Osteocyte (in vitro differentiated cells): ENCODE measurements around the gene ABLIM2. TPM values are rescaled to one million over a fixed set of nuclear protein-coding genes. Genes with fewer than 3 reads are reported as not detected.
"Not testable (repeated sequence)": the region's sequence is repeated elsewhere in the genome, so short reads cannot be mapped to it uniquely, and the experiment has no call there.

Experiments
- DNase-seq: peaks from one replicate; pipeline ENCODE4 v3.0.0; 2021; ENCODE audit warnings: mixed read lengths; ENCODE audit not compliant: unreplicated experiment; ENCODE audit errors: extremely low spot score
- H3K27ac Mint-ChIP-seq: one replicate; pipeline ENCODE4 v1.8.0; 2021; ENCODE audit warnings: mild to moderate bottlenecking, mixed read lengths; ENCODE audit not compliant: unreplicated experiment
- H3K27me3 Mint-ChIP-seq: one replicate; pipeline ENCODE4 v1.8.0; 2021; ENCODE audit warnings: mixed read lengths; ENCODE audit not compliant: unreplicated experiment
- H3K36me3 Mint-ChIP-seq: one replicate; pipeline ENCODE4 v1.8.0; 2021; ENCODE audit warnings: mixed read lengths; ENCODE audit not compliant: unreplicated experiment
- H3K4me1 Mint-ChIP-seq: one replicate; pipeline ENCODE4 v1.8.0; 2021; ENCODE audit warnings: mixed read lengths; ENCODE audit not compliant: unreplicated experiment
- H3K4me3 Mint-ChIP-seq: one replicate; pipeline ENCODE4 v1.8.0; 2021; ENCODE audit warnings: mild to moderate bottlenecking, moderate library complexity, mixed read lengths; ENCODE audit not compliant: unreplicated experiment
- H3K9me3 Mint-ChIP-seq: one replicate; pipeline ENCODE4 v1.8.0; 2021; ENCODE audit warnings: mixed read lengths; ENCODE audit not compliant: unreplicated experiment
- total RNA-seq: library from RNA; stranded (reverse); gene quantifications from 2 replicates; pipeline ENCODE4 v1.2.1, GENCODE V29; 2021
- TF ChIP-seq, protein P1 (sequence below): fragments of 200-600 bp; sonication (generic); IDR thresholded peaks from 2 replicates; pipeline ENCODE4 v1.5.0; 2021; ENCODE audit warnings: antibody characterized with exemption, mild to moderate bottlenecking, moderate library complexity

ABLIM2 gene
- total RNA-seq, 1 donor from 2014 or later = 0.24 TPM

DNA sequence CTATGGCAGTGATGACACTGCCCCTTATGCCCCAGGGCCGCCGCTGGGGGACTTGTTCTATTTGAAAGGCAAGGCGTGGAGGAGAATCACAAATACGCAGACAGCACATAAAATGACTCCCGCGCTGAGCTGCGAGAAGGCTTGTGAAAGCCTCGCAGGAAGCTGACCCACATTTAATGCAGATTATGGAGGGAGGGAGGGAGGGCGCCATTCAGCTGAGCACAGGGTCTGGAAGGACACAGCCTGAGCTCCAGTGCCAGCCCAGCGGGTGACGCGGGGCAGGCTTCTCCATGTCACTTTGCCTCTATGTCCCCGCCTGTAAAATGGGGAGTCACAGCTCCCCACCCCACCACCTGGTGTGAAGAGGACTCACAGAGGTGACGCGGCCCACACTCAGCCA, 14.3 kb downstream of the ABLIM2 start:
- Mint-ChIP-seq H3K27me3 (peaks cover 40% of the 10 kb centered on the region), H3K27ac (no peak overlapping the region), H3K4me1 (no peaks in the 10 kb centered on the region), H3K9me3 (no peaks in the 10 kb centered on the region), H3K4me3 (no peak overlapping the region), H3K36me3 (no peaks in the 10 kb centered on the region)
- no peak for DNase-seq
- TF ChIP-seq, protein P1, sequence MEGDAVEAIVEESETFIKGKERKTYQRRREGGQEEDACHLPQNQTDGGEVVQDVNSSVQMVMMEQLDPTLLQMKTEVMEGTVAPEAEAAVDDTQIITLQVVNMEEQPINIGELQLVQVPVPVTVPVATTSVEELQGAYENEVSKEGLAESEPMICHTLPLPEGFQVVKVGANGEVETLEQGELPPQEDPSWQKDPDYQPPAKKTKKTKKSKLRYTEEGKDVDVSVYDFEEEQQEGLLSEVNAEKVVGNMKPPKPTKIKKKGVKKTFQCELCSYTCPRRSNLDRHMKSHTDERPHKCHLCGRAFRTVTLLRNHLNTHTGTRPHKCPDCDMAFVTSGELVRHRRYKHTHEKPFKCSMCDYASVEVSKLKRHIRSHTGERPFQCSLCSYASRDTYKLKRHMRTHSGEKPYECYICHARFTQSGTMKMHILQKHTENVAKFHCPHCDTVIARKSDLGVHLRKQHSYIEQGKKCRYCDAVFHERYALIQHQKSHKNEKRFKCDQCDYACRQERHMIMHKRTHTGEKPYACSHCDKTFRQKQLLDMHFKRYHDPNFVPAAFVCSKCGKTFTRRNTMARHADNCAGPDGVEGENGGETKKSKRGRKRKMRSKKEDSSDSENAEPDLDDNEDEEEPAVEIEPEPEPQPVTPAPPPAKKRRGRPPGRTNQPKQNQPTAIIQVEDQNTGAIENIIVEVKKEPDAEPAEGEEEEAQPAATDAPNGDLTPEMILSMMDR = no peak

GRCh38 chr4:8143392-8144140, 15.0 kb downstream of the ABLIM2 start:
- Mint-ChIP-seq H3K9me3 (no peaks in the 10 kb centered on the region), H3K4me1 (no peaks in the 10 kb centered on the region), H3K27ac (no peak overlapping the region), H3K4me3 (no peak overlapping the region), H3K36me3 (no peaks in the 10 kb centered on the region), H3K27me3 (peaks cover 41% of the 10 kb centered on the region)
- no peak for DNase-seq
- TF ChIP-seq, protein P1 = no peak

DNA sequence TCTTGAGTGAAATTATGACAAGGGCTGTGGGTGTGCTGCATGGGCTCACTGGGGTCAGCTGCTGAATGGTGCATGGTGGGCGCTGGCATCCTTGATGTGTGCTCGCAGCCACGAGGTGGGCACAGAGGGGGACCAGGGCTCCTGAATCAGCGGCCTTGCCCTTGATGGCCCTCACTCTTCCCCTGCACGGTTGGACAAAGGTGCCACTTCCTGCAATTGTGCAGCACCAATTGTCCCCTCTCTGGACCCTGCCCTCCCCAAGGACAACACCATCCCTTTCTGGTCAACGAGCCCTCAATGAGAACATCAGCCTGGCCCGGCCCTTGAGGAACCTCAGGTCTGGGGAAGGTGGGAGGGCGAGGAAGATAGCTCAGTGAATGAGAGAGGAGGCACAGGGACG, 16.1 kb downstream of the ABLIM2 start:
- TF ChIP-seq, protein P1 = no peak
- Mint-ChIP-seq H3K9me3 (peaks cover 4% of the 10 kb centered on the region), H3K4me1 (no peaks in the 10 kb centered on the region), H3K27ac (no peak overlapping the region), H3K27me3 (peaks cover 41% of the 10 kb centered on the region), H3K36me3 (no peaks in the 10 kb centered on the region), H3K4me3 (no peak overlapping the region)
- DNase-seq = no peak

GRCh38 chr4:8141935-8142334, 16.7 kb downstream of the ABLIM2 start:
- Mint-ChIP-seq H3K27me3 (peaks cover 35% of the 10 kb centered on the region), H3K9me3 (peaks cover 4% of the 10 kb centered on the region)
- DNase-seq = no peak

DNA sequence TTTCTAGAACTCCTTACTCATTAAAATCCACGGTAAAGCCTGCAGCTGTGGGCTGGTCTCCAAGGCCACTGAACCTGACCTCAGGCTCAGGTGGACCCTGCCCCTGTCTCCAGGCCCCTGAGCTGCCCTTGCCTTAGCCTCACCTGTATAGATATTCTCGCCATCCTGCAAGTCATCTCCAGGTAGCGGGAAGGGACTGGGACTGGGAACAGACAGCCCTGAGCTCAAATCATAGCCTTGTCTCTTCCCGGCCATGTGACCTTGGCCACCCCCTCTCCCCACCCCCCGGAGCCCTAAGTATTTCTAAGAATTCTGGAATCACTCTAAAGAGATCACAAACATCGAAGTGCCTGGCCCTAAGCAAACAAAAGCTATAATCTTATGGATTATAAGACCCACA, 17.7 kb downstream of the ABLIM2 start:
- H3K9me3 Mint-ChIP-seq = peaks cover 4% of the 10 kb centered on the region
- no peaks in the 10 kb centered on the region for H3K36me3 Mint-ChIP-seq
- H3K27ac Mint-ChIP-seq = no peak overlapping the region
- no peak overlapping the region for H3K4me3 Mint-ChIP-seq
- TF ChIP-seq, protein P1 = no peak
- peaks cover 31% of the 10 kb centered on the region for H3K27me3 Mint-ChIP-seq
- no peak for DNase-seq
- no peaks in the 10 kb centered on the region for H3K4me1 Mint-ChIP-seq

More at GRCh38 chr4:8141935-8142334, 16.7 kb downstream of the ABLIM2 start:
- Mint-ChIP-seq H3K27ac (no peak overlapping the region), H3K4me3 (no peak overlapping the region), H3K4me1 (no peaks in the 10 kb centered on the region), H3K36me3 (no peaks in the 10 kb centered on the region)
- TF ChIP-seq, protein P1 = no peak

DNA sequence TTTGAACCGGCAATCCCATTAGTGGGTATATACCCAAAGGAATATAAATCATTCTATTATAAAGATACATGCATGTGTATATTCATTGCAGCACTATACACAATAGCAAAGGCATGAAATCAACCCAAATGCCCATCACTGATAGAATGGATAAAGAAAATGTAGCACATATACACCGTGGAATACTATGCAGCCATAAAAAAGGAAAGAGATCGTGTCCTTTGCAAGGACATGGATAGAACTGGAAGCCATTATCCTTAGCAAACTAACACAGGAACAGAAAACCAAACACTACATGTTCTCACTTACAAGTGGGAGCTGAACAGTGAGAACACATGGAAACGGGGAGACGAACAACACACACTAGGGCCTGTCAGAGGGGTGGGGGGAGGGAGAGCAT, 18.9 kb downstream of the ABLIM2 start:
- not testable (repeated sequence) for H3K36me3 Mint-ChIP-seq, H3K27ac Mint-ChIP-seq, H3K9me3 Mint-ChIP-seq, H3K4me1 Mint-ChIP-seq, DNase-seq, H3K4me3 Mint-ChIP-seq
- peaks cover 40% of the 10 kb centered on the region for H3K27me3 Mint-ChIP-seq
